H1 (cell line): ENCODE measurements around the gene NF1. TPM values are rescaled to one million over a fixed set of nuclear protein-coding genes. Genes with fewer than 3 reads are reported as not detected.

ENCODE experiments used
- CTCF ChIA-PET: fragments of 300-600 bp; sonication (Branson Sonifier 250); formaldehyde crosslinking; loops from one replicate; lab custom pipeline; 2021; ENCODE audit not compliant: partially characterized antibody; lab: Charles Lee
- POLR2A ChIA-PET: fragments of 300-600 bp; sonication (Branson Sonifier 250); formaldehyde crosslinking; loops from one replicate; lab custom pipeline; 2021; ENCODE audit warnings: inconsistent platforms; ENCODE audit not compliant: partially characterized antibody; lab: Charles Lee
- DNase-seq, 2 experiments: peaks; one replicate each; pipeline versions ENCODE4 v3.0.0 to v3.0.0-alpha.2; 2010 to 2022; ENCODE audit warnings: low spot score in 2 of 2, low read depth in 1 of 2, mixed read lengths in 1 of 2
- FAIRE-seq: peaks from 2 replicates; lab custom pipeline; 2011; peaks lifted over from hg19 to GRCh38; lab: Jason Lieb, UNC
- H2AFZ ChIP-seq: 2 replicates; pipeline ENCODE4 v1.8.1; 2012; ENCODE audit warnings: low read length, inconsistent platforms
- H2AK5ac ChIP-seq: 2 replicates; pipeline ENCODE4 v1.6.1; 2013; ENCODE audit warnings: low read depth, low read length
- H2BK120ac ChIP-seq: replicated peaks from 2 replicates; pipeline ENCODE3; 2013; ENCODE audit warnings: low read depth, low read length, inconsistent platforms
- H2BK12ac ChIP-seq: 2 replicates; pipeline ENCODE4 v1.6.1; 2013; ENCODE audit warnings: low read depth, low read length
- H2BK15ac ChIP-seq: 2 replicates; pipeline ENCODE4 v1.6.1; 2013; ENCODE audit warnings: low read length
- H2BK20ac ChIP-seq: 2 replicates; pipeline ENCODE4 v1.6.1; 2013; ENCODE audit warnings: low read length
- H2BK5ac ChIP-seq: 2 replicates; pipeline ENCODE4 v1.6.1; 2013; ENCODE audit warnings: low read depth, low read length
- H3K14ac ChIP-seq: 2 replicates; pipeline ENCODE4 v1.6.1; 2013; ENCODE audit warnings: inconsistent platforms; ENCODE audit not compliant: insufficient read length
- H3K18ac ChIP-seq: 2 replicates; pipeline ENCODE4 v1.6.1; 2013; ENCODE audit warnings: low read length; ENCODE audit errors: extremely low read depth
- H3K23ac ChIP-seq: 2 replicates; pipeline ENCODE4 v1.6.1; 2013; ENCODE audit warnings: inconsistent platforms; ENCODE audit not compliant: insufficient read length
- H3K23me2 ChIP-seq: 2 replicates; pipeline ENCODE4 v1.6.1; 2013; ENCODE audit warnings: low read depth, low read length
- H3K27ac ChIP-seq: 2 replicates; pipeline ENCODE4 v1.6.1; 2011; ENCODE audit warnings: low read depth, low read length, inconsistent platforms
- H3K27me3 ChIP-seq, 4 experiments: replicated peaks in 1 of 4; 1 replicate in 1 of 4; 2 replicates in 3 of 4; pipeline versions ENCODE4 v1.6.1 to v1.8.1; 2011 to 2013; ENCODE audit warnings: low read length in 3 of 4, mild to moderate bottlenecking in 3 of 4, inconsistent platforms in 2 of 4, mixed read lengths in 2 of 4, moderate library complexity in 1 of 4; ENCODE audit not compliant: control insufficient read depth in 3 of 4, insufficient read depth in 3 of 4; ENCODE audit errors: extremely low read depth in 1 of 4
- H3K36me3 ChIP-seq, 4 experiments: 2 replicates each; pipeline versions ENCODE4 v1.6.1 to v1.8.1; 2011 to 2013; ENCODE audit warnings: mild to moderate bottlenecking in 4 of 4, low read length in 3 of 4, moderate library complexity in 2 of 4, control low read depth in 1 of 4, inconsistent platforms in 1 of 4; ENCODE audit not compliant: insufficient read depth in 4 of 4, control insufficient read depth in 2 of 4
- H3K4ac ChIP-seq: replicated peaks from 2 replicates; pipeline ENCODE3; 2013; ENCODE audit warnings: low read length, low read depth, mixed read lengths, inconsistent platforms; ENCODE audit not compliant: insufficient read length
- H3K4me1 ChIP-seq, 4 experiments: replicated peaks in 1 of 4; 1 replicate in 1 of 4; 2 replicates in 3 of 4; pipeline versions ENCODE4 v1.6.1 to v1.8.1; 2011 to 2013; ENCODE audit warnings: low read length in 3 of 4, inconsistent platforms in 2 of 4, mixed read lengths in 1 of 4; ENCODE audit not compliant: insufficient read depth in 4 of 4, control insufficient read depth in 3 of 4
- H3K4me2 ChIP-seq, 2 experiments: 2 replicates each; pipeline versions ENCODE4 v1.6.1 to v1.8.1; 2011 to 2013; ENCODE audit warnings: low read depth in 2 of 2, low read length in 2 of 2, control low read depth in 1 of 2, inconsistent platforms in 1 of 2, mild to moderate bottlenecking in 1 of 2; ENCODE audit not compliant: insufficient read depth in 1 of 2
- H3K4me3 ChIP-seq, 4 experiments: fragments of 200-600, 300-600 bp in 1 of 4; sonication (generic), shearing (Covaris generic), sonication (Bioruptor Twin) in 1 of 4; 2 replicates each; pipeline versions ENCODE4 v1.5.1 to v1.8.1; 2011 to 2016; ENCODE audit warnings: low read length in 4 of 4, low read depth in 3 of 4, control low read depth in 2 of 4, inconsistent platforms in 2 of 4, mild to moderate bottlenecking in 2 of 4, mixed read lengths in 1 of 4, moderate library complexity in 1 of 4; ENCODE audit not compliant: insufficient read depth in 2 of 4; ENCODE audit errors: extremely low read depth in 1 of 4
- H3K56ac ChIP-seq: replicated peaks from 2 replicates; pipeline ENCODE3; 2013; ENCODE audit warnings: low read depth, mild to moderate bottlenecking, mixed read lengths, low read length, inconsistent platforms; ENCODE audit not compliant: insufficient read length
- H3K79me1 ChIP-seq: 2 replicates; pipeline ENCODE4 v1.6.1; 2013; ENCODE audit warnings: low read depth, low read length, control low read depth
- H3K79me2 ChIP-seq, 2 experiments: 2 replicates each; pipeline versions ENCODE4 v1.6.1 to v1.8.1; 2012 to 2013; ENCODE audit warnings: low read length in 2 of 2, mild to moderate bottlenecking in 2 of 2, inconsistent platforms in 1 of 2; ENCODE audit not compliant: insufficient read depth in 2 of 2, control insufficient read depth in 1 of 2
- H3K9ac ChIP-seq, 4 experiments: replicated peaks in 1 of 4; 1 replicate in 1 of 4; 2 replicates in 3 of 4; pipeline versions ENCODE4 v1.6.1 to v1.8.1; 2011 to 2013; ENCODE audit warnings: low read depth in 3 of 4, low read length in 3 of 4, control low read depth in 2 of 4, mild to moderate bottlenecking in 2 of 4, moderate library complexity in 2 of 4, inconsistent platforms in 1 of 4; ENCODE audit errors: extremely low read depth in 1 of 4
- H3K9me3 ChIP-seq, 2 experiments: 2 replicates each; pipeline versions ENCODE4 v1.6.1 to v1.8.1; 2012 to 2013; ENCODE audit warnings: mild to moderate bottlenecking in 2 of 2, moderate library complexity in 2 of 2, control low read depth in 1 of 2, inconsistent platforms in 1 of 2, low read depth in 1 of 2, low read length in 1 of 2, mixed read lengths in 1 of 2; ENCODE audit not compliant: insufficient read depth in 2 of 2
- H4K20me1 ChIP-seq, 2 experiments: replicated peaks in 1 of 2; 2 replicates each; pipeline versions ENCODE3 to v1.8.1; 2011 to 2013; ENCODE audit warnings: inconsistent platforms in 2 of 2, low read length in 2 of 2, mild to moderate bottlenecking in 1 of 2; ENCODE audit not compliant: insufficient read depth in 2 of 2, control insufficient read depth in 1 of 2
- H4K5ac ChIP-seq: 2 replicates; pipeline ENCODE4 v1.6.1; 2013; ENCODE audit warnings: low read length, low read depth, mixed read lengths, inconsistent platforms; ENCODE audit not compliant: insufficient read length
- H4K8ac ChIP-seq: 2 replicates; pipeline ENCODE4 v1.8.0; 2013; ENCODE audit warnings: mild to moderate bottlenecking, moderate library complexity, low read length, inconsistent platforms; ENCODE audit not compliant: insufficient read depth; ENCODE audit errors: extremely low read depth
- H4K91ac ChIP-seq: replicated peaks from 2 replicates; pipeline ENCODE3; 2013; ENCODE audit warnings: low read length, mixed read lengths, inconsistent platforms; ENCODE audit not compliant: insufficient read length
- WGBS, 2 experiments: shearing (Covaris generic) in 1 of 2; methylation state at CpG; one replicate each; pipeline versions ENCODE4 v1.1.6 to v1.1.7; 2013 to 2015; ENCODE audit warnings: low lambda C conversion rate in 2 of 2, mixed read lengths in 2 of 2, inconsistent platforms in 1 of 2, low coverage in 1 of 2, missing lambda C conversion rate in 1 of 2; ENCODE audit not compliant: insufficient replicate concordance in 2 of 2, insufficient coverage in 1 of 2, insufficient read length in 1 of 2; ENCODE audit errors: extremely low coverage in 1 of 2, missing lambda C conversion rate in 1 of 2; 5-methylcytosine and 5-hydroxymethylcytosine counted together
- polyA plus RNA-seq, 7 experiments: library from polyadenylated mRNA; depleted of rRNA in 3 of 7; stranded (reverse) in 5 of 7; unstranded in 2 of 7; fragments of >200 nt in 5 of 7; fragments of 200-250 nt in 2 of 7; gene quantifications; 1 replicate in 5 of 7; 2 replicates in 1 of 7; 4 replicates in 1 of 7; pipeline versions ENCODE4 v1.2.1 to v1.2.3, GENCODE V29; 2011 to 2013; ENCODE audit warnings: missing spikeins in 2 of 7, mixed read lengths in 2 of 7
- total RNA-seq: library from RNA; stranded (reverse); fragmentation: NEBNext Ultra II Directional; extraction: Animal tissue kit (Norgen Biotek cat#: 25700); gene quantifications from 2 replicates; pipeline ENCODE4 v1.2.1, GENCODE V29; 2021

Gene NF1
- total and polyA plus RNA-seq, 2 of the 8 experiments (the other 6 are each of a cell fraction or from before 2014, with no cell fraction given), result 19.3 to 29.6 TPM

DNA sequence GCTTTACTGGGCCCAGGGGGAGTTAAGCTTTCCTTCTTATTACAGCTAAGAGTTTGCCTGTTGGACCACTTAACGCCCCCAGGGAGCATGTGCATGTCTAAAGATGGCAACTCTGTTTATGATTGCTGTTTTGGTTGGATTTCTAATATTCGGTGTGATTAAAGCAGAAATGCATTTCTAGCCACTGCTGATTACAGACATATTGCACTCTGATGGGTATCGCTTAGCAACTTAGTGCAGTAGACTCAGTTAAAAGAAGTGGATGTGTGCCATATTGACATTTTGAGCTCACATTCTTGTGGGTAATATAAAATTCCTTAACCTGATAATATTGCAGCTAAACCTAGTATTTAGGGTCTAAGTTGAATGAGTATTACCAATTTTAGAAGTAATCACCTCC lies 4.2 kb downstream of the NF1 start:
- no peak overlapping the region for H4K91ac ChIP-seq
- POLR2A ChIA-PET, result interaction anchor here (0.7 to 1.0 kb wide), 2 partner anchors 23 to 151 kb away, joined by 3 to 5 read pairs; no protein-coding TSS in a partner anchor
- H3K27me3 ChIP-seq, result no peaks in the 10 kb centered on the region
- H2BK120ac ChIP-seq, result no peak overlapping the region
- no peaks in the 10 kb centered on the region for H4K20me1 ChIP-seq
- H3K23ac ChIP-seq, result no peak overlapping the region
- CTCF ChIA-PET, result interaction anchor here (0.8 to 1.4 kb wide), 3 partner anchors 86 to 274 kb away, joined by 3 to 4 read pairs (median 3); no protein-coding TSS in a partner anchor
- no peaks in the 10 kb centered on the region for H3K9me3 ChIP-seq
- H3K4me1 ChIP-seq, result peaks cover 2 to 9% (median 5%) of the 10 kb centered on the region in 4 experiments; a peak in 6 of 7 replicates
- 0 out of 2 replicates have a peak overlapping the region, but pooled peaks have one; percentile 15 for H2AK5ac ChIP-seq
- FAIRE-seq, result no peak
- H2BK5ac ChIP-seq, result no peak overlapping the region
- no peak overlapping the region for H3K9ac ChIP-seq
- no peak overlapping the region for H3K4me3 ChIP-seq
- no peaks in the 10 kb centered on the region for H3K36me3 ChIP-seq
- no peak overlapping the region for H3K4me2 ChIP-seq
- no peak overlapping the region for H2BK12ac ChIP-seq
- H2BK20ac ChIP-seq, result no peak overlapping the region
- no peak overlapping the region for H3K18ac ChIP-seq
- no peak overlapping the region for H3K27ac ChIP-seq
- H3K23me2 ChIP-seq, result peaks cover 4% of the 10 kb centered on the region; the same call in 1 of the 2 replicates
- H3K56ac ChIP-seq, result no peak overlapping the region
- DNase-seq, result no peak
- no peaks in the 10 kb centered on the region for H3K79me1 ChIP-seq
- no peak overlapping the region for H3K14ac ChIP-seq
- H4K5ac ChIP-seq, result no peak overlapping the region
- no peak overlapping the region for H2AFZ ChIP-seq
- no peak overlapping the region for H2BK15ac ChIP-seq
- H3K4ac ChIP-seq, result no peak overlapping the region
- no peak overlapping the region for H4K8ac ChIP-seq
- WGBS, 2 experiments, result 94% methylated on average over 3 of the region's 3 CpGs; no CpG with 5 or more reads in 1 of the 2 experiments
- peaks cover 3 to 73% of the 10 kb centered on the region in 2 experiments; a peak in 2 of 4 replicates for H3K79me2 ChIP-seq
